ENCODE data around the gene JPH2.

Gene JPH2

GRCh38 chr20:44145131-44145775 lies 41.7 kb downstream of the JPH2 start:
- 0 out of 3 replicates have a peak, but pooled peaks have one; percentile 34 for ATAC-seq
- no peak for TF ChIP-seq BACH2 (CRISPR knock-in tag; IDR thresholded peaks at IDR 0.05; ENCODE audit: borderline replicate concordance)
- no peak for TF ChIP-seq ZNF565 (CRISPR knock-in tag; conservative IDR thresholded peaks at IDR 0.05; ENCODE audit: low read depth)
- TF ChIP-seq ZNF70 (CRISPR knock-in tag; IDR thresholded peaks at IDR 0.05), result no peak
- TF ChIP-seq TOX (CRISPR knock-in tag; IDR thresholded peaks at IDR 0.05; ENCODE audit: borderline replicate concordance), result no peak
- TF ChIP-seq PATZ1 (CRISPR knock-in tag; IDR thresholded peaks at IDR 0.05; ENCODE audit: borderline replicate concordance), result no peak
- TF ChIP-seq SNAI2 (CRISPR knock-in tag; IDR thresholded peaks at IDR 0.05), result no peak
- no peak for TF ChIP-seq ZNF8 (CRISPR knock-in tag; IDR thresholded peaks at IDR 0.05)
- TF ChIP-seq ARNTL (CRISPR knock-in tag; IDR thresholded peaks at IDR 0.05; ENCODE audit: borderline replicate concordance, low read depth), result no peak
- no peak for TF ChIP-seq TSHZ2 (CRISPR knock-in tag; IDR thresholded peaks at IDR 0.05)
- no peak for TF ChIP-seq CSDC2 (CRISPR knock-in tag; IDR thresholded peaks at IDR 0.05)
- TF ChIP-seq TCF4 (CRISPR knock-in tag; IDR thresholded peaks at IDR 0.05; ENCODE audit: borderline replicate concordance), result no peak
- TF ChIP-seq ZC3H10 (CRISPR knock-in tag; IDR thresholded peaks at IDR 0.05), result no peak
- TF ChIP-seq GLIS3 (CRISPR knock-in tag; IDR thresholded peaks at IDR 0.05), result no peak
- TF ChIP-seq ESRRG (CRISPR knock-in tag; IDR thresholded peaks at IDR 0.05), result no peak
- TF ChIP-seq ZFP3 (CRISPR knock-in tag; IDR thresholded peaks at IDR 0.05), result no peak
- TF ChIP-seq ISL1 (CRISPR knock-in tag; IDR thresholded peaks at IDR 0.05), result no peak
- no peak for TF ChIP-seq POU6F1 (CRISPR knock-in tag; IDR thresholded peaks at IDR 0.05; ENCODE audit: borderline replicate concordance, low read depth)
- no peak for TF ChIP-seq ZFP30 (CRISPR knock-in tag; IDR thresholded peaks at IDR 0.05)
- TF ChIP-seq OSR1 (CRISPR knock-in tag; IDR thresholded peaks at IDR 0.05), result no peak

- no peak for TF ChIP-seq TCF4 (CRISPR knock-in tag; IDR thresholded peaks at IDR 0.05; ENCODE audit: borderline replicate concordance)
- ATAC-seq, result no peak
Measured at GRCh38 chr20:44143936-44144335, 43.1 kb downstream of the JPH2 start.

GRCh38 chr20:44142413-44142812 lies 44.6 kb downstream of the JPH2 start:
- ATAC-seq, result no peak
- TF ChIP-seq BACH2 (CRISPR knock-in tag; IDR thresholded peaks at IDR 0.05; ENCODE audit: borderline replicate concordance) (no peak), ZC3H10 (CRISPR knock-in tag; IDR thresholded peaks at IDR 0.05) (no peak), TOX (CRISPR knock-in tag; IDR thresholded peaks at IDR 0.05; ENCODE audit: borderline replicate concordance) (no peak), ISL1 (CRISPR knock-in tag; IDR thresholded peaks at IDR 0.05) (no peak), ARNTL (CRISPR knock-in tag; IDR thresholded peaks at IDR 0.05; ENCODE audit: borderline replicate concordance, low read depth) (no peak), ZFP30 (CRISPR knock-in tag; IDR thresholded peaks at IDR 0.05) (no peak), PPARA (CRISPR knock-in tag; IDR thresholded peaks at IDR 0.05; ENCODE audit: borderline replicate concordance) (no peak), TCF4 (CRISPR knock-in tag; IDR thresholded peaks at IDR 0.05; ENCODE audit: borderline replicate concordance) (no peak), ZNF8 (CRISPR knock-in tag; IDR thresholded peaks at IDR 0.05) (no peak), ZFP3 (CRISPR knock-in tag; IDR thresholded peaks at IDR 0.05) (no peak), CSDC2 (CRISPR knock-in tag; IDR thresholded peaks at IDR 0.05) (no peak), OSR1 (CRISPR knock-in tag; IDR thresholded peaks at IDR 0.05) (no peak), SNAI2 (CRISPR knock-in tag; IDR thresholded peaks at IDR 0.05) (no peak), ZNF70 (CRISPR knock-in tag; IDR thresholded peaks at IDR 0.05) (no peak)

GRCh38 chr20:44141873-44142272 lies 45.1 kb downstream of the JPH2 start:
- no peak for TF ChIP-seq PPARA (CRISPR knock-in tag; IDR thresholded peaks at IDR 0.05; ENCODE audit: borderline replicate concordance)

More at GRCh38 chr20:44141873-44142272, 45.1 kb downstream of the JPH2 start:
- ATAC-seq, result no peak
